ACHN (cell line): ENCODE results near the gene CYB561A3.
A peak's percentile ranks its signal among the peaks of the same experiment; 100 is the strongest.

ENCODE experiments used
- DNase-seq: peaks from one replicate; pipeline ENCODE4 v3.0.0-alpha.2; 2015
- in situ Hi-C: cut with HindIII; loops from 2 replicates; pipeline ENCODE4 v1.10.0; 2017; ENCODE audit warnings: low sequenced_read_pairs, low pct_ligation_motif_present, low pct_unique_long_range_greater_than_20kb

The CYB561A3 gene

GRCh38 chr11:61372659-61373420 is 11.2 kb upstream of the CYB561A3 start:
- in situ Hi-C loops: no loop called here
- no peak for DNase-seq

DNA sequence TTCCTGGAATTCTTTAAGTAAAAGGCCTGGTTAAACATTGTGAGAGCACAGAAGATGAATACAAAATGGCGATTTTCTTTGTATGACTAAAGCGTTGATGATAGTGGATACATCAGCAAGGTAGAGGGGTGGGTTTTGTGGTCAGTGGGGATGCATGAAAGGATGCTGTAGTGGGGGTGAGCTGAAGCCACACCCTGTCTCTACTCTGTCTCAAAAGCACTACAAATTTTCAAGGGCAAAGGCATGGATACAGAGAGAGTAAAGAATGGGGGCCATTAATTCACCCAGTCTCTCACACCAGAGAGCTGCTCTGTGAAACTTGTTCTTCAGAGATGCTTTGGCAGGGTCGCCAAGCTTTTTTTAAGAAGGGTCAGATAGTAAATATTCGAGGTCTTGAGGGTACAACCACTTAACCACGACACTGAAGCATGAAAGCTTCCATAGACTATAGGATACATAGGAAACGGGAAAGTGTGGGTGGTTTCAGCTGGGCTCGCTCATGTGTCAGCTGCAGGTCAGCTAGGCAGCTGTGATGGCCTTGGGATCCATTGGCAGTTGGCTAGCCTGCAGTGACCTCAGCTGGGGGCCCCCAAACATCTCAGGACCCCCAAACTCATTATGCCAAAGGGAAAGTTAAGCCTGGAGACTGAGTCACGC is 8.8 kb upstream of the CYB561A3 start:
- in situ Hi-C loops: no loop called here
- no peak for DNase-seq

DNA sequence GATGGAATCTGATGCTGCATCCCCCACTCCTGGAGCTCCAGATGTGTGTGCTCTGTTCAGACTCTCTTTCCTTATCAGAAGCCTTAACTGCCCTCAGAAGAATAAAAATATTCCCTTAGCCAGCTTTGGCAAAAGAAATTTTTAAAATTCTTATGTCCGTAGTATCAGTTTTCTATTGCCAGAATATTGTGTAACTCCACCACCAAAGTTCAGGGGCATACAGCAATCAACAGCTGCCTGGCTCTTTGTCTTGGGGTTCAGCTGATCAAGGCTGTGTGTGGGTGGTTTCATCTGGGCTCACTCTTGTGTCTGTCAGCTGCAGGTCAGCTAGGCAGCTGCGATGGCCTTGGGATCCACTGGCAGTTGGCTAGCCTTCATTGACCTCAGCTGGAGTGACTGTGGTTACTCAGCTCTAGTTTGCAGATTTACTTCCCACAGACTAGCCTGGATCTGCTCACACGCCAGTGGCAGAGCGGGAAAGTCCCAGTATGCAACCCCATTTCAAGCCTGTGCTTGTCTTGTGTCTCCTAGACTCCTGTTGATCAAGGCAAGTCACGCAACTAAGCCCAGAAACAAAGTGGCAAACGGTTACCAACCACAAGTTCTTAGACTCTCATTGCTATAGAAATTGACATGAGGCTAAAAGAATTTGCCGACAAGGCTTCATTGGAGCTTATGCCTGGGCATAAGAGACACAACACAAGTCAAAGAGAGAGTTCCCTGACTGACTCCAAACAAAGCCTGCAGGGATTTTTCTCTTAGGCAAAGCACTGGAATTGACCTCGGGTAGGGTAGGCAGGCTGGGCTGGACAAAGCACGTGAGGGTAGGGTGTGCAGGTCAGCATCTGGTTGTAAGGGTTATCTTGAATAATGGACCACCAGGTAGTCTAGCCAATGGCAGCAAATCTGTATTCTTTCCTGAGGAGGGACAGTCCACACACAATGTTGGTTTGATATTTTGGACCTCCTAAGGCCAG is 8.0 kb upstream of the CYB561A3 start:
- in situ Hi-C loops: no loop called here

DNA sequence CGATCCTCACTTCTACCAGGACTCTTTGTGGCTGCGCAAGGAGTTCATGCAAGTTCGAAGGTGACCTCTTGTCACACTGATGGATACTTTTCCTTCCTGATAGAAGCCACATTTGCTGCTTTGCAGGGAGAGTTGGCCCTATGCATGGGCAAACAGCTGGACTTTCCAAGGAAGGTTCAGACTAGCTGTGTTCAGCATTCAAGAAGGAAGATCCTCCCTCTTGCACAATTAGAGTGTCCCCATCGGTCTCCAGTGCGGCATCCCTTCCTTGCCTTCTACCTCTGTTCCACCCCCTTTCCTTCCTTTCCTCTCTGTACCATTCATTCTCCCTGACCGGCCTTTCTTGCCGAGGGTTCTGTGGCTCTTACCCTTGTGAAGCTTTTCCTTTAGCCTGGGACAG is 7.0 kb upstream of the CYB561A3 start:
- DNase-seq: no peak
- in situ Hi-C loops: no loop called here

More for the DNA sequence above, 8.0 kb upstream of the CYB561A3 start:
- DNase-seq: no peak

GRCh38 chr11:61367406-61367805 is 5.7 kb upstream of the CYB561A3 start:
- in situ Hi-C loops: no loop called here
- DNase-seq: no peak

DNA sequence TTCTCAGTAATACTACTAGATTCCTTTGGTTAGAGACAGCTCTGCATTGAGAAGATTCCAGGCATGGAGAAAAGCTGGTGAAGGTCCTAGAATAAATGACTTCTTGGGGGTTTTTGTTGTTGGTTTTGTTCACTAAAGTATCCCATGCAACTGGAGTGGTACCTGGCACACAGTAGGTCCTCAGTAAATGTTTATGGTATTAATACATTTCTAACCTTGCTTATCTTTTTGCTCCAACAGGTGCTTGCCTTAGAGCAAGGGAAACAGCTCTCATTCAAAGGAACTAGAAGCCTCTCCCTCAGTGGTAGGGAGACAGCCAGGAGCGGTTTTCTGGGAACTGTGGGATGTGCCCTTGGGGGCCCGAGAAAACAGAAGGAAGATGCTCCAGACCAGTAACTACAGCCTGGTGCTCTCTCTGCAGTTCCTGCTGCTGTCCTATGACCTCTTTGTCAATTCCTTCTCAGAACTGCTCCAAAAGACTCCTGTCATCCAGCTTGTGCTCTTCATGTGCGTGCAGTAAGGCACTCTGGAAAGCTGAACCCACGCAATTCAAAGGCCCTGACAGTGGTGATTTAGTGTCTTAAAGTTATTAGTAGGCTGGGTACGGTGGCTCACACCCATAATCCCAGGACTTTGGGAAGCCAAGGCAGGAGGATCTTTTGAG is 2.5 kb upstream of the CYB561A3 start:
- DNase-seq: no peak
- in situ Hi-C loops: no loop called here

DNA sequence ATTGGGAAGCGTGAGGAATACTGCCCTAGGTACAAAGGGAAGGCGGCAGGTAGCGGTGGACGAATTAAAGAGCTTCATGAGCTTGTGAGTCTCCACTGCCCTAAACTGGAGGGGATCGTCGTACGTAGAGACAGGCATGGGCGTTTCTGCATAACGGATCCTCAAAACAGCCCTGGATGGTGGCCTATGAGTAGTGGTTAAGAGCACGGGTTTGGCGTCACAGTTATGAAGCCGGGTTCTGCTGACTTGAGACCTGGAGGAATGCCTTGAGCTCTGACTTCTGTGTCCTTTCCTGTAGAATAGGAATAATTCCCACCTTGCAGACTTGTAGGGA is 827 bp upstream of the CYB561A3 start:
- peak; percentile 55 for DNase-seq
- in situ Hi-C loops: no loop called here

DNA sequence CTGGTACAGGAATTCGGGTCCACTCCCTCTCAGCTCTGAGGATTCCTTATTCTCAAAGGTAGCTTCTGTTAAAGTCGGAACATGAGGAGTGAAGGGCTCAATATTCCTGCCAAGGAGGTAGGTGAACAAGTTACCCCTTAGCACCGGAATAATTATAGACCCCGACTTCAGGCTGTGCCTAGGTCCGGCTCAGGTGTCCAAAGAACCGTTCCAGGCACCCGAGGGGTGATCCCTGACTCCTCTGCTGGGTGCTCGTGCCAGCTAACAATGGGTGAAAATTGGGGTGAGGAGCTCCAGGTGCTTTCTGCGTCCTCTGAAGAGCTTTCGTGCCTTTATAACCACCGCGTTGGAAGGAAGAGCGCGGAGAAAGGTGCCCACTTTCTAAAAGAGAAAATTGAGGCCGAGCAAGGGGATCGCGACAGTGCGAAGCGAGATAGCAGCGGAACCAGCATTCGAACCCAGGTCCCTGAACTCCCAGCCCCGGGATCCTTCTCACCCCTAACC is 393 bp downstream of the CYB561A3 start:
- DNase-seq: no peak
- in situ Hi-C loops: no loop called here

GRCh38 chr11:61359516-61359915 is 2.2 kb downstream of the CYB561A3 start:
- DNase-seq: no peak
- in situ Hi-C loops: no loop called here

GRCh38 chr11:61358566-61358965 is 3.1 kb downstream of the CYB561A3 start:
- in situ Hi-C loops: no loop called here

GRCh38 chr11:61357894-61358239 is 3.8 kb downstream of the CYB561A3 start:
- no peak for DNase-seq
- in situ Hi-C loops: no loop called here

More at GRCh38 chr11:61358566-61358965, 3.1 kb downstream of the CYB561A3 start:
- DNase-seq: no peak

DNA sequence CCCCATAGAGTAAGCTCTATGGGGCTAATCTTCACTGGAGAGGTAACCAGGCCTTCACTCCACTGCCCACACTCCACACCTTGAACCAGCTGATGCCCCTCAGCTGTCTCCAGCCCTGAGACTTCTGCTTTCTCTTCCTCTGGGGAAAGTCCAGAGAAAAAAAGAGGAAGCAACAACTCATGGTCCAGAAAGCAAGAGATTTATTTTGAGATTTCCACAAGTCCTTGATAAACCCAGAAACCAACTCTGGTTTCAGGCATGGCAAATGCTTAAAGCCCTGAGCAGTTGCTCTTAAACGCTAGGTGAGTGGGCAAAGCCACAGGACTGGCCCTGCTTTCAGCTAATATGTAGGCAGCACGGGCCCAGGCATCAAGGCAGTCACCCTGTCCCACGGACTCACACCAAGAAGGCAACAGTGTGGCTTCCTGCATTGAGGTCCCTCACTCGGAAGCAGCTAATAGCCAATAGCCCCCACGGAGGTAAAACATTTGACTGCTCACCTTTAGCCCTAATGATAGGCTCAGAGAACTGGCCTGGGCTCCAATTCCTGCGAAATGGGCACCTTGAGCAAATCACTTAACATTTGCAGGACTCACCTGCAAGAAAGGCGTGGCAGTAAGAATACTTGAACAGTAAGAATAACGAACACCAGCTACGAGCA is 4.3 kb downstream of the CYB561A3 start:
- DNase-seq: no peak
- in situ Hi-C loops: no loop called here

DNA sequence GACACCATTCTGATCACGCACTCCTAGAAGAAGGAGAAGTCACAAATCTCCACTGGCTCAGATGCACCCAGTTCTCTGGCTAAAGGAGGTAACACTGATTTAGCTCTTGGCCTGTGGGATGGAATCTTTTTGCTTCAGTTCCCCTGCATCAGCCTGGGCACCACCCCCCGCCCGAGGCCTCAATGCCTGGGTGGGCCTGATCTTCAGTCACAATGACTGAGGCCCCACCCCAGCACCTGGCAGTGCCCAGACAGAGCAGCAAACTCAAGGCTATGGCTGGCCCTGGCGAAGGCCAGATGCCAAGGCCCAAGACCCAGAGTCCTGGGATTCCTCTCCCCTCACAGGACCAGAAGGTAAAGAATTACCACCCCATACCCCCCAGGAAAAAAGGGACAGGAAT is 5.0 kb downstream of the CYB561A3 start:
- in situ Hi-C loops: no loop called here
- no peak for DNase-seq

DNA sequence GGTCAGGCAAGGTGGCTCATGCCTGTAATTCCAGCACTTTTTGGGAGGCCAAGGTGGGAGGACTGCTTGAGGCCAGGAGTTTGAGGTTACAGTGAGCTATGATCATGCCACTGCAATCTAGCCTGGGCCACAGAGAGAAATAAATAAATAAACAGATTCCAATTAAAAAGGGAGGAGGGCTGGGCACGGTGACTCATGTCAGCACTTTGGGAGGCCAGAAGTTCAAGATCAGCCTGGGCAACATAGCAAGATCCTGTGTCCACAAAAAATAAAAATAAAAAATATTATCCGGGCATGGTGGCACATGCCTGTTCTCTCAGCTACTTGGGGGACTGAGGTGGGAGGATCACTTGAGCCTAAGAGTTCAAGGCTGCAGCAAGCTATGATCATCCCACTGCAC is 7.5 kb downstream of the CYB561A3 start:
- in situ Hi-C loops: no loop called here
- DNase-seq: no peak

DNA sequence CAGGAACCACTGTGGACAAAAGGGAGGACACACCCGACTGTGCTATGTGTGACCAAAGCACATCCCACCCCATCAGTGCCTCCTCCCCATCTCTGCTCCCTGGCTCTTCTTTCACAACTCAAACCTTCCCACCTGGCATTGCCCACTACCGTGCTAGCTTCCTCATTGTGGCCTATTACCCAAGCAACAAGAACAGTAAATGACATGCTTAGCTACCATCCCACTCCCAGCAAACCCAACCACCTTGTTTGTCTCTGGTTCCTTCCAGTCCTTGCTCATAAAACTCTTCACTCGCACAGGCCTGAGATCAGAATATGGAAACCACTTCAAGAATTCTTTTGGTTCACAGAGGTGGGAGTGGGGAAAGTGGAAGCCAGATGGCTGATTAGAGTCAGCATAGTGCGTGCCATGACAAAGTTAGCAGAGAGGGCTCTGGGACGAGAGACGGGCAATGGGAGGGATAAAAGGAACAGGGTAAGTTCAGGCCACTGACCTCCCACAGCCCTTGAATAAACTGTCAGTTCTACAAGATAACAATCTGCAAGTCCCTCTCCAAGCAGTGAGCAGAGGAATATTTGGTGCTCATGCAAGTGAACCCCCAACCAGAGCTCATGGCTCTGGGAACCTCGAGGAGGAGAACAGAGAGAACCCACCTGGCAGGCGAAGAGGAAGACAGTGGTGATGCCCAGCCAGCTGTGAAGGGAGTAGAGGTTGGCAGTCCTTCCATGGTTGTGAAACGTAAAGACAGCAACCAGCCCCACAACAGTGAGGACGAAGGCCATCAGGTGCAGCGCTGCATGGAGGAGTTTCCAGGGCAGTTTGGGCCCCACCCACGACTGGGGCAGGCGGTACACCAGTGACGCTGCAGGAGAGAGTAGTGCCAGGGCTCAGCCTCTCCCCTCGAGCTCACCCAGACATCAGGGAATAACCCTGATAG is 8.3 kb downstream of the CYB561A3 start:
- in situ Hi-C loops: no loop called here
- no peak for DNase-seq

GRCh38 chr11:61352038-61352437 is 9.6 kb downstream of the CYB561A3 start:
- no peak for DNase-seq
- in situ Hi-C loops: no loop called here

DNA sequence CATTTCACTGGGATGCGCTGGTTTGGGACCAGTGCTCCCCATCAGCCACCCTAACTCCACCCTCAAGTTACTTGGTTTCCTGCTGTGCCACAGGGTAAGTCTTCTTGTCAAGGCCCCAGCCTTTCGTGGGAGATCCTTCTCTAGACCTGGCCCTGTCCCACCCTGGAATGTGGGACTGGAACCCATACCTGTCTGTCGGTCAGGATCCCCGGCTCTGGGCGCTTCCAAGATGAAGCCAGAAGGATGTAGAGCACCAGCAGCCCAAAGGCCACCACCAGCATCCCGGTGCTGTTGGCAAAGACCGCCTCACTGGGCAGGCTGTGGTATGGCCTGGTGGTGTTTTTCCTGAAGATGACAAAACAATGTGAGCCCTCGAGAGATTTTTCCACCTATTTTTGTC is 10.9 kb downstream of the CYB561A3 start:
- in situ Hi-C loops: no loop called here
- no peak for DNase-seq
